ENCODE results near the gene CORO2A. TPM values are rescaled to one million over a fixed set of nuclear protein-coding genes. Genes with fewer than 3 reads are reported as not detected.
A peak's percentile ranks its signal among the peaks of the same experiment; 100 is the strongest.
"Not testable (repeated sequence)": the region's sequence is repeated elsewhere in the genome, so short reads cannot be mapped to it uniquely, and the experiment has no call there.

The CORO2A gene
- total and polyA plus RNA-seq, 8 donors, result 2.8 to 26.7 (median 10.7) TPM

DNA sequence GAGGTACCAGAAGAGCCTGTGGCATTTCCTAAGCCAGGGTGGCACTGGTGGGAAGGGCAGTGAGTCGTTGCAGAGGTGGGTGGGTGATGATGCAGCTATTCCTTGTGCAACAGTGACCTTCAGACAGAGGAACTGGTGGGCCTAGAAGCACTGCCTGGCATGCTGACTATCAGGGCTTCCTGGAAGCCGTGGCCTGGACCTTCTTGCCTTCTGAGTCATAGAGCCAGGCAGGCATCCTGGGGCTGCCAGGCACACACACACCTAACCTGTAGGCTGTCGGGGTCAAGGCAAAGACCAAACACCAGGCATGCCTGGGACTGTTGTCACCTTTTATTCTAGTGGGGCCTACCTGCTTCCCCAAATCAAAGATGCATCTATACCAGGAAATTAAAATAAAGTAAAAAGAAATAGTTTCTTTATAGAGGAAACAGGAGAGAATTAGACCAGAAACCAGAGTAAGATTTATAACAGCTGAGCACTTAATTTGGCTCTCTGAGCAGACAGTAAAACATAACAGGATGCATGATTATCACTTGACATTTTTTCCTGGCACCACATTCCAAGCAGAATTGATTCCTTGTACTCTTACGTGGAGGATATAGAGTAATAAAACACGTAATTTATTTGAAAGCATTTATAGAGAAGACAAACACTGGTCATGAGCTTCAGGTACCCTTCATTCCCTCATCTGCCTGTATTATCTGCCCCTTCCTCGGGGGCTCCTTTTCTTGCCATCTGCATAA lies 110.8 kb downstream of the CORO2A start:
- Histone ChIP-seq H3K27me3 (no peaks in the 10 kb centered on the region), H3K27ac (peak overlapping the region in 3 of 5 donors; percentile 61 to 79 (median 62)), H3K4me3 (no peak overlapping the region), H3K9me3 (no peaks in the 10 kb centered on the region), H3K4me1 (peaks cover 11 to 33% (median 21%) of the 10 kb centered on the region in 4 donors), H3K36me3 (peaks cover 49 to 95% (median 83%) of the 10 kb centered on the region in 4 donors)
- intact Hi-C loops (cut with DNase I; ENCODE audit: low total_unique reads), result no loop called here
- TF ChIP-seq, protein P1, sequence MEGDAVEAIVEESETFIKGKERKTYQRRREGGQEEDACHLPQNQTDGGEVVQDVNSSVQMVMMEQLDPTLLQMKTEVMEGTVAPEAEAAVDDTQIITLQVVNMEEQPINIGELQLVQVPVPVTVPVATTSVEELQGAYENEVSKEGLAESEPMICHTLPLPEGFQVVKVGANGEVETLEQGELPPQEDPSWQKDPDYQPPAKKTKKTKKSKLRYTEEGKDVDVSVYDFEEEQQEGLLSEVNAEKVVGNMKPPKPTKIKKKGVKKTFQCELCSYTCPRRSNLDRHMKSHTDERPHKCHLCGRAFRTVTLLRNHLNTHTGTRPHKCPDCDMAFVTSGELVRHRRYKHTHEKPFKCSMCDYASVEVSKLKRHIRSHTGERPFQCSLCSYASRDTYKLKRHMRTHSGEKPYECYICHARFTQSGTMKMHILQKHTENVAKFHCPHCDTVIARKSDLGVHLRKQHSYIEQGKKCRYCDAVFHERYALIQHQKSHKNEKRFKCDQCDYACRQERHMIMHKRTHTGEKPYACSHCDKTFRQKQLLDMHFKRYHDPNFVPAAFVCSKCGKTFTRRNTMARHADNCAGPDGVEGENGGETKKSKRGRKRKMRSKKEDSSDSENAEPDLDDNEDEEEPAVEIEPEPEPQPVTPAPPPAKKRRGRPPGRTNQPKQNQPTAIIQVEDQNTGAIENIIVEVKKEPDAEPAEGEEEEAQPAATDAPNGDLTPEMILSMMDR (IDR thresholded peaks at IDR 0.05), result no peak
- TF ChIP-seq POLR2AphosphoS5 (IDR thresholded peaks at IDR 0.05) (peak in 2 of 3 donors; percentile 12 to 76), POLR2A (IDR thresholded peaks at IDR 0.05) (no peak), EP300 (IDR thresholded peaks at IDR 0.05) (no peak)
- DNase-seq, result peak in 1 of 2 donors; percentile 54
- 52 to 68% (median 54%) methylated on average over 6 of the region's 6 CpGs for WGBS, 5 donors

DNA sequence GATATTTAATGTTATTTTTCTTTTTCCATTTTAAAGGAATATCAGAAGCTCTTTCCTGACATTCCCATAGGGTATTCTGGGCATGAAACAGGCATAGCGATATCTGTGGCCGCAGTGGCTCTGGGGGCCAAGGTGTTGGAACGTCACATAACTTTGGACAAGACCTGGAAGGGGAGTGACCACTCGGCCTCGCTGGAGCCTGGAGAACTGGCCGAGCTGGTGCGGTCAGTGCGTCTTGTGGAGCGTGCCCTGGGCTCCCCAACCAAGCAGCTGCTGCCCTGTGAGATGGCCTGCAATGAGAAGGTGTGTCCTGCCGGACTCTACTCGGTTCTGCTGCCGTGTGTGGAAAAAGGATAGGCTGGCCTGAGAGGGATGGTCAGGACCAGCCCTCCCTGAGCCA lies 111.7 kb downstream of the CORO2A start:
- WGBS, 5 donors, result 57 to 86% (median 82%) methylated on average over 10 to 12 of the region's 12 CpGs
- intact Hi-C loops (cut with DNase I; ENCODE audit: low total_unique reads), result no loop called here
- peaks cover 49 to 90% (median 81%) of the 10 kb centered on the region in 4 donors for H3K36me3 ChIP-seq
- TF ChIP-seq POLR2AphosphoS5 (IDR thresholded peaks at IDR 0.05) (no peak), POLR2A (IDR thresholded peaks at IDR 0.05) (no peak), EP300 (IDR thresholded peaks at IDR 0.05) (no peak)
- TF ChIP-seq, protein P1 (IDR thresholded peaks at IDR 0.05), result no peak
- H3K27ac ChIP-seq, result peak overlapping the region in 3 of 5 donors; percentile 61 to 79 (median 62)
- no peak for DNase-seq
- H3K27me3 ChIP-seq, result no peaks in the 10 kb centered on the region
- no peaks in the 10 kb centered on the region for H3K9me3 ChIP-seq
- H3K4me1 ChIP-seq, result peaks cover 18 to 39% (median 27%) of the 10 kb centered on the region in 4 donors
- H3K4me3 ChIP-seq, result no peak overlapping the region

DNA sequence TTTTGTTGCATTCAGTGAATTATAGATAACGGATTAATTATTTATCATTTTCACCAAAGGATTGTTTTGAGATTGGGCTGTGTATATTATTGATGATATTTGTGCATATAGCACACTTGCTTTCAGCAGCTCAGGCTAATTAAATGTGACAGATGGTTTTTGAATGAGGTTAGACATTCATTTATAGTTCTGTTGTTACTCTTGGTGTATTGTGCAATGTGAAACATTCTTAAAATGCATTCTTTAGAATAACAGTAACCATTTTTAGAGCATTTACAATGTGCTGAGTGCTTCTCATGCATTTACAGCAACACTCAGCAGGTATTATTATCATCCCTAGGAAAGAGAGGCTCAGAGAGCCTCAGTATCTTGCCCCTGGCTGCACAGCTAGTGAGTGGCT lies 112.1 kb downstream of the CORO2A start:
- H3K4me1 ChIP-seq, result peaks cover 22 to 44% (median 29%) of the 10 kb centered on the region in 4 donors
- WGBS, 5 donors, result 89 to 100% (median 100%) methylated on average over 1 of the region's 1 CpG
- no peak overlapping the region for H3K4me3 ChIP-seq
- TF ChIP-seq POLR2A (IDR thresholded peaks at IDR 0.05) (no peak), POLR2AphosphoS5 (IDR thresholded peaks at IDR 0.05) (no peak), EP300 (IDR thresholded peaks at IDR 0.05) (no peak)
- TF ChIP-seq, protein P1 (IDR thresholded peaks at IDR 0.05), result no peak
- DNase-seq, result no peak
- peak overlapping the region in 3 of 5 donors; percentile 61 to 79 (median 62) for H3K27ac ChIP-seq
- intact Hi-C loops (cut with DNase I; ENCODE audit: low total_unique reads), result no loop called here
- H3K36me3 ChIP-seq, result peaks cover 49 to 87% (median 81%) of the 10 kb centered on the region in 4 donors
- H3K9me3 ChIP-seq, result no peaks in the 10 kb centered on the region
- no peaks in the 10 kb centered on the region for H3K27me3 ChIP-seq

DNA sequence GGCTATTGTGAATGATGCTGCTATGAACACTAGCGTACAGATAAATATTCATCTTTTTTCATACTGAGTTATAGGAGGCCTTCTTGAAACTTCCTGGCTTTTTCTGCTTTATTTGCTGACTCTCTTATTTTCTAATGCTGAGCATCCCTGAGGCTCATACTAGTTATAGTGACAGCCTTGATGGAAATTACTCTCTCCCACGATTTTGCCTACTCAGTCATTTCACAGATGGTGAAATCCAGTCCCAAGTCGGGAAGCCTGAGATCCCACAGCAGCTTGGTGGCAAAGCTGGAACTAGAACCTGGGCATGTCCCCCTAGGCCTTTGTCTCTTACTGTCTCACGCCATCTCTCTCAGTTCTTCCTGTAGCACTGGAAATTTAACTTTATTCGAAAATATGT lies 113.5 kb downstream of the CORO2A start:
- 77 to 90% (median 83%) methylated on average over 5 of the region's 5 CpGs for WGBS, 5 donors
- intact Hi-C loops (cut with DNase I; ENCODE audit: low total_unique reads), result no loop called here
- Histone ChIP-seq H3K4me3 (no peak overlapping the region), H3K4me1 (peaks cover 33 to 58% (median 43%) of the 10 kb centered on the region in 4 donors), H3K27ac (no peak overlapping the region), H3K9me3 (no peaks in the 10 kb centered on the region), H3K27me3 (no peaks in the 10 kb centered on the region), H3K36me3 (peaks cover 49 to 73% (median 71%) of the 10 kb centered on the region in 4 donors)
- no peak for DNase-seq
- no peak for TF ChIP-seq POLR2A (IDR thresholded peaks at IDR 0.05)
- TF ChIP-seq, protein P1 (IDR thresholded peaks at IDR 0.05), result no peak
- no peak for TF ChIP-seq POLR2AphosphoS5 (IDR thresholded peaks at IDR 0.05)

DNA sequence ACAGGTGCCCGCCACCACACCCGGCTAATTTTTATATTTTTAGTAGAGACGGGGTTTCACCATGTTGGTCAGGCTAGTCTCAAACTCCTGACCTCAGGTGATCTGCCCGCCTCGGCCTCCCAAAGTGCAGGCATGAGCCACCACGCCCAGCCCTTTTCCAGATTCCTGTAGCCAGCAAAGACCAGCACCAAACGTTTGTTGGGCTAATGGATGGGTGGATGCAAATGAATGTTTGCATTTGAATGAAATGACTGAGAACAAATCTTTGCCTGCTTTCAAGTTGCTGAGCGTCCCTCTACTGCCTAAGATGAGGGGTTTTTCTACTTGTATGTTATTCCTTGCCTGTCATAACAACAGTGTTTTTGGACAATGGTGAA lies 115.9 kb downstream of the CORO2A start:
- H3K27me3 ChIP-seq; intact Hi-C loops (cut with DNase I; ENCODE audit: low total_unique reads); H3K4me3 ChIP-seq; H3K9me3 ChIP-seq; DNase-seq: not testable (repeated sequence)
- 57 to 67% (median 65%) methylated on average over 8 of the region's 8 CpGs for WGBS, 5 donors
- H3K4me1 ChIP-seq, result peaks cover 35 to 57% (median 42%) of the 10 kb centered on the region in 4 donors
- peak overlapping the region in 4 of 5 donors; percentile 82 to 92 (median 88) for H3K27ac ChIP-seq
- H3K36me3 ChIP-seq, result peaks cover 35 to 52% (median 50%) of the 10 kb centered on the region in 4 donors
